PFSK-1 (cell line): ENCODE results near the gene DYNLT4.

Experiments used
- FOXP2 ChIP-seq: optimal IDR thresholded peaks from 2 replicates; pipeline ENCODE3; 2011; ENCODE audit warnings: borderline replicate concordance, control low read depth, inconsistent platforms; ENCODE audit not compliant: insufficient read depth; ENCODE audit errors: extremely low read length, extremely low read depth
- POLR2AphosphoS5 ChIP-seq: IDR thresholded peaks from 2 replicates; pipeline ENCODE4 v1.6.1; 2012; ENCODE audit warnings: low read depth, mild to moderate bottlenecking, control low read depth, low read length, moderate library complexity

GRCh38 chr1:44839576-44839975, 32.4 kb upstream of the DYNLT4 start:
- TF ChIP-seq POLR2AphosphoS5 (no peak), FOXP2 (no peak)
